NCI-H748 treated with DMSO at 0.1 percent for 48 hours (cell line): ENCODE results near the gene SDK2.

Experiments used
- DNase-seq: peaks from one replicate; lab custom pipeline; 2025; lab: John Stamatoyannopoulos, UW

Gene SDK2

GRCh38 chr17:73419051-73419450 lies 225.2 kb downstream of the SDK2 start:
- DNase-seq, result no peak

DNA sequence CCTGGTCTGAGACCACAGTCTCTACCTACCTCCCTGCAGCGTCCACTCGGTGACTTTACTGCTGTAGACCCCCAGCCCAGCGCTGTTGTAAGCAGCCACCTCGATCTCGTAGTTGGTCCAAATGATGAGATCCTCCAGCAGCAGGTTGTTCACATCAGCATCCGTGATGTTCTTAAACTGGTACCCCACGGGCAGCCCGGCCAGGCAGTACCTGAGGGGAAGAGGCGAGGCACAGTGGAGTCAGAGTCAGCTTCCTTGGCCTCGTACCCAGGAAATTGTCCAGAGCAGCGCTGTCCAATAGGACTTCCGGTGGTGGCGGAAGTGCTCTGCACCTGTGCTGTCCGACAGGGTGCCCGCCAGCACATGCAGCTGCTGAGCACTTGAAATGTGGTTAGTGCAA lies 228.5 kb downstream of the SDK2 start:
- DNase-seq, result no peak

- DNase-seq, result no peak
Measured at GRCh38 chr17:73414171-73414955, 229.9 kb downstream of the SDK2 start.

DNA sequence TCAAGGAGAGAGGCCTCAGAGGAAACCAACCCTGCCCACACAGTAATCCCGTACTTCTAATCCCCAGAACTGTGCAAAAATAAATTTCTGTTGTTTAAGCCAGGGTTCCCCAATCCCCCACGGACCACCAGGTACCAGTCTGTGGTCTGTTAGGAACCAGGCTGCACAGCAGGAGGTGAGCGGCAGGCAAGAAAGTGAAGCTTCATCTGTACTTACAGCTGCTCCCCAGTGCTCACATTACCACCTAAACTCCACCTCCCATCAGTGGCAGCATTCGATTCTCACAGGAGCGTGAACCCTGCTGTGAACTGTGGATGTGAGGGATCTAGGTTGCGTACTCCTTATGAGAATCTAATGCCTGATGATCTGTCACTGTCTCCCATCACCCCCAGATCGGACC lies 231.3 kb downstream of the SDK2 start:
- no peak for DNase-seq

GRCh38 chr17:73411313-73411747 lies 232.9 kb downstream of the SDK2 start:
- DNase-seq, result no peak

DNA sequence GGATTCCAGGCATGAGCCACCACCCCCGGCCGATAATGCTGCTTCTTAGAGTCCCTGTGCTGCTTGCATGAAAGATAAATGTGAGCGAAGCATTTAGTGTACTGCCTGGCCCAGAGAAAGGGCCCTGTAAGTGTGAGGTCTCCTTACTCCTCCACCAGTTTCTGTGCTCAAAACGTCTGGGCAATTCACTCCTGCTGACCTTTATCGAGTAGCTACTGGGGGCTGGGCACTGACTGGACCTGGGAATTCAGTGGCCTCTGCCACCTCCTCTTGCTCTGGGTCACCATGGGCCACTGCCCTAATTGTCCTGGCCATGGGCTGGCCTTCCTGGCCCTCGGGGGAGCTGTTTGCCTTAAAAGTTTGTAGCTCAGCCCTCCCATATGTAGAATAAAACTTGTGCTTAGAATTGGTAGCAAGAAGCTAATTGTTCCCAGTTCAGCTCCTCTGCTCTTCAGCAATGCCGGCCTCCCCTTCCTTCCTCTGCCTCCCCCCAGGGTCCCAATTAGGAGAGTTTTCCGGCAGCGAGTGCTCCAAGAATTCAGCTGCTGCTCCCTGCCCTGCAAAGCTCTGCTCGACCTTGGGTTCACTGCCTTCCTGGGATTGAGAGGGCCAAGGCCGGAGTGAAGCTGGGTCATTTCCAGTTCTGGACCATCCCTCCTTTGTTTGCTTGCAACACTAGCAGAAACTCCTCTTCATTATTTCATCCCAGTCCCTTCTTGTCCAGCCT lies 233.5 kb downstream of the SDK2 start:
- DNase-seq, result no peak

- DNase-seq, result no peak
Measured at GRCh38 chr17:73404246-73404645, 240.0 kb downstream of the SDK2 start.

DNA sequence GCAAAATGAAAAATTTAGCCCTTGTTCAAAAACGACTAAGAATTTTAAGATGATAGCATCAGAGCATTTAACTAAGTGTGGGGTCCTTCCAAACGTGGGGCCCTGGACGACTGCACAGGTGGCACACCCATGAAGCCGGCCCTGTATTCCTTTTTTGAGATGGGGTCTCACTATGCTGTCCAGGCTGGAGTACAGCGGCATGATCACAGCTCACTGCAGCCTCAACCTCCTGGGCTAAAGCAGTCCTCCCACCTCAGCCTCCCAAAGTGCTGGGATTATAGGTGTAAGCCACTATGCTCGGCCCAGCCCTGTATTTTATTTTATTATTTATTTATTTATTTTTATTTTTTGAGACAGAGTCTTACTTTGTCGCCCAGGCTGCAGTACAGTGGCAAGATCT lies 241.8 kb downstream of the SDK2 start:
- no peak for DNase-seq

- no peak for DNase-seq
Measured at GRCh38 chr17:73401911-73402310, 242.3 kb downstream of the SDK2 start.

- DNase-seq, result no peak
Measured at GRCh38 chr17:73400915-73401545, 243.2 kb downstream of the SDK2 start.

- no peak for DNase-seq
Measured at GRCh38 chr17:73399056-73399455, 245.2 kb downstream of the SDK2 start.

GRCh38 chr17:73397856-73398540 lies 246.2 kb downstream of the SDK2 start:
- DNase-seq, result no peak

DNA sequence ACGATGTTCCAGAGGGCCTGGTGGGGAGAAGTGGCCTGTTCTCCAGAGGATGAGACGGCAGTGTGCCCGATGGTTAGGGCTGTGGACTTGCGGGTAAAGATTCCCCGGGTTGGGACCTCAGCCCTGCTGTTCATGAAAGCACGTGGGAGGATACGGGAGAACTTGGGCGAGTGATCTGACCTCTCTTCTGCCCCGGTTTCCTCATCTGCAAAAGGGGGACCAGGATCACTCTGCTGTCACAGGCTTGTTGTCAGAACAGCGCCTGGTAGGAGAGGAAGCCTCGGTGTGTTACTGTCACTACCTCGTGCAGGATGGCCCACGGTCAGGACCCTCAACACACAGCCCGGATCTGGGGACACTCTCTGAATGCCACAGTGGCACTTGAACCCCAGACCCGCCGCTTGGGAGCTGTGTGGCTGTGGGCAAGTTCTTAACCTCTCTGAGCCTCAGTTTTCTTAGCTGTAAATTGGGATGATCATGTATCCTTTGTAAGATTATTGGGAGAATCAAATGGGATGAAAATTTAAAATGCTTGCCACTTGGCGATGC lies 246.9 kb downstream of the SDK2 start:
- no peak for DNase-seq

GRCh38 chr17:73396431-73397277 lies 247.6 kb downstream of the SDK2 start:
- DNase-seq, result no peak

- DNase-seq, result no peak
Measured at GRCh38 chr17:73394512-73395450, 249.5 kb downstream of the SDK2 start.

DNA sequence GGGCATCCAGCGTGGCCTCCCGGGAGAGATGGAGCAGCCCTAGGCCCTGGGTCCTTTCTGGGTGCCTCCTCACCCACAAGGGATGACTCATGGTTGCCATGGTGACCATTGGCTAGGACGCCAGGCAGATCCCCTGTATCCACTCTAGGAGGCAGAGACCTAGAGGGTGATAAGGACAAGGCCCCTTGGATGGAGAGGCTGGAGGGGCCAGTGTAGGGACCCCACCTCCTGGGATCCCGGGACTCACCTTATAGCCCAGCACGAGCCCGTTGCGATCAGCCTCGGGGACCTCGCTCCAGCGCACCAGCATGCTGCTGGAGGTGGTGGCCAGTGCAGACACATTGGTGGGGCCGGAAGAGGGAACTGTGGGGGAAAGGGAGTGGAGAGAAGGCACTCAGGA lies 250.3 kb downstream of the SDK2 start:
- no peak for DNase-seq

- no peak for DNase-seq
Measured at GRCh38 chr17:73393381-73393780, 250.9 kb downstream of the SDK2 start.

DNA sequence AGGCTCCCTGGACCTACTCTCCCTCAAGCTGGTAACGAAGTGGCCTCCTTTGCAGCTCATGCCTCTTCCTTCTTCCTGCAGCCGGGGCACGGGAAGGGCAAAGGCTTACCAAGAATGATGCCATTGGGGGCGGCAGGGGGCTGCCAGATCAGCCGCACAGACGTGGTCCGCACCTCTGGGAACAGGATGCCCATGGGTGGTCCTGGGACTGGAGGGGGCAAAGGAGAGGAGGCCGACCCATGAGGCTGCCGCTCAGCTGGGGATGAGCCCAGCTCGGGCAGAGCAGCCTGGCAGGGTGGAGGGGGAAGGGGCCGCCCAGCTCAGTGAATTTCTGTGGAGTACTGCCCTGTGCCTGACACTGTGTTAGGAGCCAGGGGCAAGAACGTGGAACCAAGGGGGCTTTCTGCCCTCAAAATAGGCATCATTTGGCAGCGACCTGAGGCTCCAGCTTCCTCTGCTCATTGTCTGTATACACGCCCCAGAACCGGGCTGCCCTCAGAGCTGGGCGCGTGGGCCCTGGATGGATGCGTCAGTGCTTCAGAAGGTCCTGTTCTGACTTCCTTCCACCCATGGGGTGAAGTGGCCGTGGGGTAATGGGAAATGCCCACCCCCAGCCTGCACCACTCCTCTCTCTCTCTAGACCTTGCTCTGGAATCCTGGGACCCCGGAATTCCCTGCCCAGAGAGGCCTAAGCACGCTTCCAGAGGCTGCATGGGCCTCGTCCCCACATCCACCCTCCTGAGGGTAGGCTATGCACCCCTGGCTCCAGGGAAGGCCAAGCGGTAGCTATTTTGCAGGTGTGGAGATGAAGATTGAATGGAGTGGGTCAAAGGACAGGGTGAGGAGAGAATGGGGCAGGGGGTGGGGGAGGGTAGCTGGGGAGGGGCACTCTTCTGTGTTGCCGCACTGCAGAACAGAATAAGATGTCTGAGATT lies 252.6 kb downstream of the SDK2 start:
- no peak for DNase-seq

GRCh38 chr17:73390851-73391250 lies 253.4 kb downstream of the SDK2 start:
- DNase-seq, result no peak
